Panc1 (cell line): Measurements from ENCODE around the gene CSNK2A2. TPM values are rescaled to one million over a fixed set of nuclear protein-coding genes. Genes with fewer than 3 reads are reported as not detected.

ENCODE experiments used
- ATAC-seq: fragments of 200-7000 bp; cut with Tn5 transposase; 2 replicates; pipeline ENCODE4 v1.9.1; 2020; ENCODE audit warnings: mild to moderate bottlenecking, moderate library complexity
- BruUV-seq: library from RNA; stranded (reverse); fragments of 400-500 nt; replicated peaks from 2 replicates; lab custom pipeline; 2021; lab: Mats Ljungman, UMichigan
- CTCF ChIA-PET: fragments of 300-600 bp; sonication (Branson Sonifier 250); formaldehyde crosslinking; loops from one replicate; lab custom pipeline; 2022; ENCODE audit warnings: antibody characterized with exemption; lab: Charles Lee
- POLR2A ChIA-PET: fragments of 300-600 bp; sonication (Branson Sonifier 250); formaldehyde crosslinking; loops from one replicate; lab custom pipeline; 2022; ENCODE audit warnings: antibody characterized with exemption; lab: Charles Lee
- DNase-seq: peaks from one replicate; pipeline ENCODE4 v3.0.0-alpha.2; 2010; ENCODE audit warnings: low read depth, low spot score
- H3K27ac ChIP-seq: 2 replicates; pipeline ENCODE4 v1.5.1; 2011; ENCODE audit warnings: mild to moderate bottlenecking, low read length, inconsistent platforms
- H3K27me3 ChIP-seq: fragments of 200-500 bp; sonication (Bioruptor generic); 2 replicates; pipeline ENCODE4 v1.6.0; 2014; ENCODE audit warnings: low read length, inconsistent platforms; ENCODE audit not compliant: control insufficient read depth, insufficient read depth
- H3K36me3 ChIP-seq: fragments of 200-500 bp; sonication (Bioruptor generic); 2 replicates; pipeline ENCODE4 v1.5.1; 2014; ENCODE audit warnings: inconsistent platforms, mild to moderate bottlenecking, low read length, moderate library complexity; ENCODE audit not compliant: control insufficient read depth, insufficient read depth
- H3K4me1 ChIP-seq: 2 replicates; pipeline ENCODE4 v1.5.1; 2011; ENCODE audit warnings: inconsistent platforms, mild to moderate bottlenecking, low read length, moderate library complexity; ENCODE audit not compliant: control insufficient read depth, insufficient read depth
- H3K4me3 ChIP-seq, 2 experiments: 2 replicates each; pipeline ENCODE4 v1.5.1; 2011 to 2012; ENCODE audit warnings: low read depth in 2 of 2, low read length in 2 of 2, mild to moderate bottlenecking in 2 of 2, inconsistent platforms in 1 of 2, moderate library complexity in 1 of 2
- H3K9me3 ChIP-seq: fragments of 200-500 bp; sonication (Bioruptor generic); 2 replicates; pipeline ENCODE4 v1.5.1; 2014; ENCODE audit warnings: low read depth, mild to moderate bottlenecking, inconsistent platforms, low read length, moderate library complexity; ENCODE audit not compliant: control insufficient read depth, insufficient read depth
- POLR2AphosphoS5 ChIP-seq: IDR thresholded peaks from 2 replicates; pipeline ENCODE4 v1.6.1; 2012; ENCODE audit warnings: mild to moderate bottlenecking, low read depth, low read length, moderate library complexity
- SIN3A ChIP-seq: IDR thresholded peaks from 2 replicates; pipeline ENCODE4 v1.6.1; 2012; ENCODE audit warnings: low read depth, mild to moderate bottlenecking, low read length, moderate library complexity, borderline replicate concordance; ENCODE audit not compliant: insufficient read depth
- TCF7L2 ChIP-seq: IDR thresholded peaks from 2 replicates; pipeline ENCODE4 v1.6.1; 2011; ENCODE audit warnings: mild to moderate bottlenecking, low read depth, low read length, inconsistent platforms
- in situ Hi-C: cut with HindIII; loops from 2 replicates; pipeline ENCODE4 v1.10.0; 2016; ENCODE audit warnings: low sequenced_read_pairs, low pct_unique_long_range_greater_than_20kb
- intact Hi-C: fragments of 100-400 bp; cut with micrococcal nuclease; formaldehyde crosslinking; loops from one replicate; pipeline ENCODE4 v1.10.0; 2022; ENCODE audit not compliant: unreplicated experiment
- total RNA-seq: library from RNA; stranded (reverse); gene quantifications from one replicate; pipeline ENCODE4 v1.2.1, GENCODE V29; 2021; ENCODE audit not compliant: unreplicated experiment
- TF ChIP-seq, protein P1 (sequence below): fragments of 450-650 bp; IDR thresholded peaks from 2 replicates; pipeline ENCODE4 v1.5.1; 2017; ENCODE audit warnings: mild to moderate bottlenecking
- TF ChIP-seq, protein P2 (sequence below), 2 experiments: IDR thresholded peaks; 2 replicates each; pipeline ENCODE4 v1.6.1; 2011 to 2012; ENCODE audit warnings: low read depth in 2 of 2, control low read depth in 1 of 2, low read length in 1 of 2, mild to moderate bottlenecking in 1 of 2, moderate library complexity in 1 of 2; ENCODE audit not compliant: insufficient read depth in 1 of 2

CSNK2A2 gene
- total RNA-seq, 1 experiment from 2014 or later, result 60.9 TPM

DNA sequence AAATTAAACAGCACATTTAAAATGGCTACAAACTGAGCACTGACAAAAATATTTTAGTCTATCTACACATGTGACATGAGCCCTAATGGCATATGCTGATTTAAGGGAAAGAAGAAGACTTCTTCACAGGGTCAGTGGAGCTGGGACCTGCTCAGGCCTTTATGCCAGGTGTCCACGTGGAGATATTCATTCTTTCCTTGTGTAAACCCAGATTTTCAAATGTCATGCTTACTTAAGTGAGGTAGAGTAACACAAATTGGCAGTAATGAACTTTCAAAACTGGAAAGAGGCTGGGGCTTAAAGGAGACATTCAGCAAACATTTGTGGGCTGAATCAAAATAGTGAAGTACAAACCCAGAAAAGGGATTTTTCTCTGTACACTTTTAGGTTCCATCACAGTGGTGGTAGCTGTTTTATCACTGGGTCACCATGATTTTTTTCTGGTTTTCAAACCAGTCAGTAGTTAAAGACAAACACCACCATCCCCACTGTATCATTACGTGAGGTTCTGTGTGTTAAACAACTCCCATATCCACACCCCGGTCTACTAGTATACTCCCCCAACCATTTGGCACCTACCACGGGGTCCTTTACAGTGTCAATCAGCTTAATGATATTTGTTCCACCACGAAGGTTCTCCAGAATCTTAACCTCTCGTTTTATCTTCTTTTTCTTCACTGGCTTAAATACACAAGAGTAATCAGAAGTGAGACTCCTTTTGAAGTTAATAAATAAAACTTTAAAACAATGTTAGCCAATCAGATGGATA lies 11.5 kb downstream of the CSNK2A2 start:
- H3K9me3 ChIP-seq, result no peaks in the 10 kb centered on the region
- H3K4me3 ChIP-seq, result no peak overlapping the region
- peaks cover 29% of the 10 kb centered on the region for H3K36me3 ChIP-seq
- intact Hi-C loops (no loop called here), in situ Hi-C loops (no loop called here)
- H3K27me3 ChIP-seq, result no peaks in the 10 kb centered on the region
- ChIA-PET CTCF (no interaction called here), POLR2A (no interaction called here)
- no peaks in the 10 kb centered on the region for H3K4me1 ChIP-seq
- no TSS peak for BruUV-seq
- DNase-seq (no peak), ATAC-seq (no peak)
- no peak overlapping the region for H3K27ac ChIP-seq
- TF ChIP-seq SIN3A, result no peak
- TF ChIP-seq TCF7L2, result no peak
- TF ChIP-seq, protein P1, sequence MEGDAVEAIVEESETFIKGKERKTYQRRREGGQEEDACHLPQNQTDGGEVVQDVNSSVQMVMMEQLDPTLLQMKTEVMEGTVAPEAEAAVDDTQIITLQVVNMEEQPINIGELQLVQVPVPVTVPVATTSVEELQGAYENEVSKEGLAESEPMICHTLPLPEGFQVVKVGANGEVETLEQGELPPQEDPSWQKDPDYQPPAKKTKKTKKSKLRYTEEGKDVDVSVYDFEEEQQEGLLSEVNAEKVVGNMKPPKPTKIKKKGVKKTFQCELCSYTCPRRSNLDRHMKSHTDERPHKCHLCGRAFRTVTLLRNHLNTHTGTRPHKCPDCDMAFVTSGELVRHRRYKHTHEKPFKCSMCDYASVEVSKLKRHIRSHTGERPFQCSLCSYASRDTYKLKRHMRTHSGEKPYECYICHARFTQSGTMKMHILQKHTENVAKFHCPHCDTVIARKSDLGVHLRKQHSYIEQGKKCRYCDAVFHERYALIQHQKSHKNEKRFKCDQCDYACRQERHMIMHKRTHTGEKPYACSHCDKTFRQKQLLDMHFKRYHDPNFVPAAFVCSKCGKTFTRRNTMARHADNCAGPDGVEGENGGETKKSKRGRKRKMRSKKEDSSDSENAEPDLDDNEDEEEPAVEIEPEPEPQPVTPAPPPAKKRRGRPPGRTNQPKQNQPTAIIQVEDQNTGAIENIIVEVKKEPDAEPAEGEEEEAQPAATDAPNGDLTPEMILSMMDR, result no peak
- TF ChIP-seq, protein P2, sequence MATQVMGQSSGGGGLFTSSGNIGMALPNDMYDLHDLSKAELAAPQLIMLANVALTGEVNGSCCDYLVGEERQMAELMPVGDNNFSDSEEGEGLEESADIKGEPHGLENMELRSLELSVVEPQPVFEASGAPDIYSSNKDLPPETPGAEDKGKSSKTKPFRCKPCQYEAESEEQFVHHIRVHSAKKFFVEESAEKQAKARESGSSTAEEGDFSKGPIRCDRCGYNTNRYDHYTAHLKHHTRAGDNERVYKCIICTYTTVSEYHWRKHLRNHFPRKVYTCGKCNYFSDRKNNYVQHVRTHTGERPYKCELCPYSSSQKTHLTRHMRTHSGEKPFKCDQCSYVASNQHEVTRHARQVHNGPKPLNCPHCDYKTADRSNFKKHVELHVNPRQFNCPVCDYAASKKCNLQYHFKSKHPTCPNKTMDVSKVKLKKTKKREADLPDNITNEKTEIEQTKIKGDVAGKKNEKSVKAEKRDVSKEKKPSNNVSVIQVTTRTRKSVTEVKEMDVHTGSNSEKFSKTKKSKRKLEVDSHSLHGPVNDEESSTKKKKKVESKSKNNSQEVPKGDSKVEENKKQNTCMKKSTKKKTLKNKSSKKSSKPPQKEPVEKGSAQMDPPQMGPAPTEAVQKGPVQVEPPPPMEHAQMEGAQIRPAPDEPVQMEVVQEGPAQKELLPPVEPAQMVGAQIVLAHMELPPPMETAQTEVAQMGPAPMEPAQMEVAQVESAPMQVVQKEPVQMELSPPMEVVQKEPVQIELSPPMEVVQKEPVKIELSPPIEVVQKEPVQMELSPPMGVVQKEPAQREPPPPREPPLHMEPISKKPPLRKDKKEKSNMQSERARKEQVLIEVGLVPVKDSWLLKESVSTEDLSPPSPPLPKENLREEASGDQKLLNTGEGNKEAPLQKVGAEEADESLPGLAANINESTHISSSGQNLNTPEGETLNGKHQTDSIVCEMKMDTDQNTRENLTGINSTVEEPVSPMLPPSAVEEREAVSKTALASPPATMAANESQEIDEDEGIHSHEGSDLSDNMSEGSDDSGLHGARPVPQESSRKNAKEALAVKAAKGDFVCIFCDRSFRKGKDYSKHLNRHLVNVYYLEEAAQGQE (IDR thresholded peaks at IDR 0.05; ENCODE audit: insufficient read depth in 1 of 2, low read depth in 2 of 2, low read length in 1 of 2), result no peak
- no peak for TF ChIP-seq POLR2AphosphoS5

DNA sequence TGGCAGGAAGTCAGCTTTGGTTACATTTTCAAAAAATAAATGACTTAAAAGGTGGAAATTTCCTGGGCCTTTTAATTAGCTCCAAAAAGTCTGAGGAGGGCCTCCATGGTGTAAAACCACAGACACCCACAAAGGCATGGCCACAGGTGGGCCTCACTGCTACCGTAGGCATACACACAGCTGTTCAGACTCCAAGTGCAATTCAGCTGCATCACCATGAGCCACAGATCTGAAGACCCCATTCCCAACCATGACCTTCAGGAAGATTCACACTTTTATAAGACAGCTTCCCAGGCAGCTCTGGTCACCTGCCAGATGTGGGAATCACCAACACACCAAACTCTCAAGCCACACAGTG lies 20.6 kb downstream of the CSNK2A2 start:
- Histone ChIP-seq H3K4me3 (no peak overlapping the region), H3K4me1 (no peaks in the 10 kb centered on the region), H3K9me3 (no peaks in the 10 kb centered on the region), H3K27me3 (no peaks in the 10 kb centered on the region), H3K36me3 (peaks cover 15% of the 10 kb centered on the region), H3K27ac (no peak overlapping the region)
- in situ Hi-C loops, result no loop called here
- TF ChIP-seq POLR2AphosphoS5 (no peak), SIN3A (no peak), TCF7L2 (no peak)
- TF ChIP-seq, protein P1, result no peak
- TF ChIP-seq, protein P2 (IDR thresholded peaks at IDR 0.05; ENCODE audit: insufficient read depth in 1 of 2, low read depth in 2 of 2, low read length in 1 of 2), result no peak
- ChIA-PET POLR2A (no interaction called here), CTCF (no interaction called here)
- intact Hi-C loops, result no loop called here
- ATAC-seq (no peak), DNase-seq (no peak)
- no TSS peak for BruUV-seq
